Measurements from ENCODE around the gene CSTPP1.

CSTPP1 gene

GRCh38 chr11:47018637-47019036 is 82.1 kb downstream of the CSTPP1 start:
- H3K27me3 ChIP-seq (replicated peaks): no peaks in the 10 kb centered on the region
- in situ Hi-C loops (cut with HindIII; ENCODE audit: low pct_ligation_motif_present, low sequenced_read_pairs): no loop called here
- no peaks in the 10 kb centered on the region for H3K36me3 ChIP-seq (replicated peaks)
- no peak overlapping the region for H3K4me3 ChIP-seq (ENCODE audit: low read depth, low read length)
- DNase-seq: no peak
- no peak overlapping the region for H3K27ac ChIP-seq
- TF ChIP-seq CTCF (IDR thresholded peaks at IDR 0.05; ENCODE audit: low read depth, low read length, missing control alignments): no peak

- in situ Hi-C loops (cut with HindIII; ENCODE audit: low pct_ligation_motif_present, low sequenced_read_pairs): no loop called here
- Histone ChIP-seq H3K27me3 (replicated peaks) (no peaks in the 10 kb centered on the region), H3K4me3 (ENCODE audit: low read depth, low read length) (no peak overlapping the region), H3K36me3 (replicated peaks) (no peaks in the 10 kb centered on the region), H3K27ac (no peak overlapping the region)
- no peak for TF ChIP-seq CTCF (IDR thresholded peaks at IDR 0.05; ENCODE audit: low read depth, low read length, missing control alignments)
- DNase-seq: no peak
Observed at GRCh38 chr11:47020793-47021526, 84.4 kb downstream of the CSTPP1 start.

GRCh38 chr11:47021527-47021818 is 84.9 kb downstream of the CSTPP1 start:
- Histone ChIP-seq H3K4me3 (ENCODE audit: low read depth, low read length) (no peak overlapping the region), H3K27ac (no peak overlapping the region), H3K36me3 (replicated peaks) (no peaks in the 10 kb centered on the region), H3K27me3 (replicated peaks) (no peaks in the 10 kb centered on the region)
- in situ Hi-C loops (cut with HindIII; ENCODE audit: low pct_ligation_motif_present, low sequenced_read_pairs): no loop called here
- no peak for TF ChIP-seq CTCF (IDR thresholded peaks at IDR 0.05; ENCODE audit: low read depth, low read length, missing control alignments)
- DNase-seq: no peak

GRCh38 chr11:47021965-47022364 is 85.4 kb downstream of the CSTPP1 start:
- in situ Hi-C loops (cut with HindIII; ENCODE audit: low pct_ligation_motif_present, low sequenced_read_pairs): no loop called here
- H3K27ac ChIP-seq: no peak overlapping the region
- no peak overlapping the region for H3K4me3 ChIP-seq (ENCODE audit: low read depth, low read length)
- TF ChIP-seq CTCF (IDR thresholded peaks at IDR 0.05; ENCODE audit: low read depth, low read length, missing control alignments): no peak
- H3K36me3 ChIP-seq (replicated peaks): no peaks in the 10 kb centered on the region
- no peak for DNase-seq
- no peaks in the 10 kb centered on the region for H3K27me3 ChIP-seq (replicated peaks)

- H3K27ac ChIP-seq: no peak overlapping the region
- no peak for TF ChIP-seq CTCF (IDR thresholded peaks at IDR 0.05; ENCODE audit: low read depth, low read length, missing control alignments)
- DNase-seq: peak; percentile 8
- no peak overlapping the region for H3K4me3 ChIP-seq (ENCODE audit: low read depth, low read length)
- H3K27me3 ChIP-seq (replicated peaks): no peaks in the 10 kb centered on the region
- in situ Hi-C loops (cut with HindIII; ENCODE audit: low pct_ligation_motif_present, low sequenced_read_pairs): no loop called here
- H3K36me3 ChIP-seq (replicated peaks): no peaks in the 10 kb centered on the region
Observed at GRCh38 chr11:47028195-47029093, 91.9 kb downstream of the CSTPP1 start.

Data from brain microvascular endothelial cell (primary cell).